ENCODE results near the gene KRTAP5-7. TPM values are rescaled to one million over a fixed set of nuclear protein-coding genes. Genes with fewer than 3 reads are reported as not detected.

The KRTAP5-7 gene
- polyA plus RNA-seq, 1 donor from 2014 or later: 0.56 TPM

- H3K4me3 ChIP-seq (ENCODE audit: low read length): no peak overlapping the region
- no peaks in the 10 kb centered on the region for H3K9me2 ChIP-seq (ENCODE audit: insufficient read depth, low read length)
- no peaks in the 10 kb centered on the region for H4K20me1 ChIP-seq (ENCODE audit: insufficient read depth)
- H3K79me2 ChIP-seq (replicated peaks; ENCODE audit: insufficient read depth, low read length): no peaks in the 10 kb centered on the region
- no peak overlapping the region for H3K27ac ChIP-seq (ENCODE audit: low read length)
- H3K27me3 ChIP-seq (ENCODE audit: insufficient read depth, low read depth, low read length): no peaks in the 10 kb centered on the region
- no peak overlapping the region for H3K9ac ChIP-seq (ENCODE audit: low read length)
- TF ChIP-seq EZH2 (IDR thresholded peaks at IDR 0.05; ENCODE audit: borderline replicate concordance, insufficient read depth, low read length, poor library complexity, severe bottlenecking): no peak
- no peak for TF ChIP-seq RAD21 (conservative IDR thresholded peaks at IDR 0.05)
- TF ChIP-seq EP300 (conservative IDR thresholded peaks at IDR 0.05; ENCODE audit: poor library complexity, severe bottlenecking): no peak
- no peak for TF ChIP-seq SMC3 (conservative IDR thresholded peaks at IDR 0.05; ENCODE audit: poor library complexity)
- TF ChIP-seq MXI1 (conservative IDR thresholded peaks at IDR 0.05; ENCODE audit: poor library complexity, severe bottlenecking): no peak
- TF ChIP-seq, protein P1, sequence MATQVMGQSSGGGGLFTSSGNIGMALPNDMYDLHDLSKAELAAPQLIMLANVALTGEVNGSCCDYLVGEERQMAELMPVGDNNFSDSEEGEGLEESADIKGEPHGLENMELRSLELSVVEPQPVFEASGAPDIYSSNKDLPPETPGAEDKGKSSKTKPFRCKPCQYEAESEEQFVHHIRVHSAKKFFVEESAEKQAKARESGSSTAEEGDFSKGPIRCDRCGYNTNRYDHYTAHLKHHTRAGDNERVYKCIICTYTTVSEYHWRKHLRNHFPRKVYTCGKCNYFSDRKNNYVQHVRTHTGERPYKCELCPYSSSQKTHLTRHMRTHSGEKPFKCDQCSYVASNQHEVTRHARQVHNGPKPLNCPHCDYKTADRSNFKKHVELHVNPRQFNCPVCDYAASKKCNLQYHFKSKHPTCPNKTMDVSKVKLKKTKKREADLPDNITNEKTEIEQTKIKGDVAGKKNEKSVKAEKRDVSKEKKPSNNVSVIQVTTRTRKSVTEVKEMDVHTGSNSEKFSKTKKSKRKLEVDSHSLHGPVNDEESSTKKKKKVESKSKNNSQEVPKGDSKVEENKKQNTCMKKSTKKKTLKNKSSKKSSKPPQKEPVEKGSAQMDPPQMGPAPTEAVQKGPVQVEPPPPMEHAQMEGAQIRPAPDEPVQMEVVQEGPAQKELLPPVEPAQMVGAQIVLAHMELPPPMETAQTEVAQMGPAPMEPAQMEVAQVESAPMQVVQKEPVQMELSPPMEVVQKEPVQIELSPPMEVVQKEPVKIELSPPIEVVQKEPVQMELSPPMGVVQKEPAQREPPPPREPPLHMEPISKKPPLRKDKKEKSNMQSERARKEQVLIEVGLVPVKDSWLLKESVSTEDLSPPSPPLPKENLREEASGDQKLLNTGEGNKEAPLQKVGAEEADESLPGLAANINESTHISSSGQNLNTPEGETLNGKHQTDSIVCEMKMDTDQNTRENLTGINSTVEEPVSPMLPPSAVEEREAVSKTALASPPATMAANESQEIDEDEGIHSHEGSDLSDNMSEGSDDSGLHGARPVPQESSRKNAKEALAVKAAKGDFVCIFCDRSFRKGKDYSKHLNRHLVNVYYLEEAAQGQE (IDR thresholded peaks at IDR 0.05; ENCODE audit: borderline replicate concordance): no peak
- no peaks in the 10 kb centered on the region for H3K9me3 ChIP-seq (ENCODE audit: low read length)
- H2AFZ ChIP-seq (ENCODE audit: low read depth, low read length): no peak overlapping the region
- no peaks in the 10 kb centered on the region for H3K36me3 ChIP-seq (ENCODE audit: insufficient read depth, low read length)
- H3F3A ChIP-seq (ENCODE audit: insufficient read depth, low read length, poor library complexity, severe bottlenecking): no peaks in the 10 kb centered on the region
- no peak overlapping the region for H3K4me2 ChIP-seq (ENCODE audit: low read length)
Measured at GRCh38 chr11:71572811-71573210, 45.7 kb downstream of the KRTAP5-7 start.

- H3K27me3 ChIP-seq (ENCODE audit: insufficient read depth, low read depth, low read length): no peaks in the 10 kb centered on the region
- H3K79me2 ChIP-seq (replicated peaks; ENCODE audit: insufficient read depth, low read length): no peaks in the 10 kb centered on the region
- no peak overlapping the region for H2AFZ ChIP-seq (ENCODE audit: low read depth, low read length)
- H3F3A ChIP-seq (ENCODE audit: insufficient read depth, low read length, poor library complexity, severe bottlenecking): no peaks in the 10 kb centered on the region
- no peak overlapping the region for H3K27ac ChIP-seq (ENCODE audit: low read length)
- TF ChIP-seq, protein P1 (IDR thresholded peaks at IDR 0.05; ENCODE audit: borderline replicate concordance): no peak
- TF ChIP-seq SMC3 (conservative IDR thresholded peaks at IDR 0.05; ENCODE audit: poor library complexity) (no peak), POLR2AphosphoS5 (IDR thresholded peaks at IDR 0.05) (no peak), EZH2 (IDR thresholded peaks at IDR 0.05; ENCODE audit: borderline replicate concordance, insufficient read depth, low read length, poor library complexity, severe bottlenecking) (no peak), EP300 (conservative IDR thresholded peaks at IDR 0.05; ENCODE audit: poor library complexity, severe bottlenecking) (no peak), CTCF (IDR thresholded peaks at IDR 0.05; ENCODE audit: poor library complexity, severe bottlenecking) (no peak), MXI1 (conservative IDR thresholded peaks at IDR 0.05; ENCODE audit: poor library complexity, severe bottlenecking) (no peak)
- H3K36me3 ChIP-seq (ENCODE audit: insufficient read depth, low read length): no peaks in the 10 kb centered on the region
- H4K20me1 ChIP-seq (ENCODE audit: insufficient read depth): no peaks in the 10 kb centered on the region
- no peaks in the 10 kb centered on the region for H3K9me2 ChIP-seq (ENCODE audit: insufficient read depth, low read length)
- no peak overlapping the region for H3K4me2 ChIP-seq (ENCODE audit: low read length)
- no peaks in the 10 kb centered on the region for H3K9me3 ChIP-seq (ENCODE audit: low read length)
- H3K9ac ChIP-seq (ENCODE audit: low read length): no peak overlapping the region
- no peak overlapping the region for H3K4me3 ChIP-seq (ENCODE audit: low read length)
Measured at GRCh38 chr11:71574418-71574817, 47.4 kb downstream of the KRTAP5-7 start.

All from neural cell (in vitro differentiated cells).